Testis (tissue), 5 donors: ENCODE data around the gene SLC11A2. TPM values are rescaled to one million over a fixed set of nuclear protein-coding genes. Genes with fewer than 3 reads are reported as not detected.

Experiments
- DNase-seq: peaks from one replicate; pipeline ENCODE4 v3.0.0-alpha.2; 2019
- H3K27ac ChIP-seq, 2 donors: fragments of 200-600 bp; sonication (generic); one replicate each; pipeline ENCODE4 v1.5.1; 2019
- H3K27me3 ChIP-seq: fragments of 200-600 bp; sonication (generic); one replicate; pipeline ENCODE4 v1.5.1; 2019
- H3K36me3 ChIP-seq: fragments of 200-600 bp; sonication (generic); one replicate; pipeline ENCODE4 v1.5.1; 2017; ENCODE audit warnings: low read depth; ENCODE audit errors: missing control alignments
- H3K4me1 ChIP-seq: fragments of 200-600 bp; sonication (generic); one replicate; pipeline ENCODE4 v1.5.1; 2019
- H3K4me3 ChIP-seq, 2 donors: fragments of 200-600 bp; sonication (generic); one replicate each; pipeline ENCODE4 v1.5.1; 2017 to 2019
- H3K9me3 ChIP-seq: fragments of 200-600 bp; sonication (generic); one replicate; pipeline ENCODE4 v1.5.1; 2017
- CTCF ChIP-seq, 3 experiments: fragments of 450-650 bp in 2 of 3; fragments of 200-600 bp in 1 of 3; sonication (generic) in 1 of 3; IDR thresholded peaks; one replicate each; pipeline ENCODE4 v1.5.1; 2016 to 2019; ENCODE audit warnings: antibody characterized with exemption in 3 of 3, mild to moderate bottlenecking in 2 of 3, moderate library complexity in 1 of 3
- POLR2A ChIP-seq: fragments of 450-650 bp; IDR thresholded peaks from one replicate; pipeline ENCODE4 v1.6.1; 2017; ENCODE audit warnings: antibody characterized with exemption, mild to moderate bottlenecking, moderate library complexity
- whole genome bisulfite sequencing, 2 donors: methylation state at CpG; one replicate each; pipeline ENCODE4 v1.1.5; 2018; 5-methylcytosine and 5-hydroxymethylcytosine counted together
- intact Hi-C: fragments of 100-400 bp; cut with DNase I; formaldehyde crosslinking; loops from one replicate; pipeline ENCODE4 v1.15.1; 2023; ENCODE audit warnings: low total_unique reads
- long read RNA-seq, 2 donors: transcript quantifications; one replicate each; lab custom pipeline, GENCODE V29; 2026
- polyA plus RNA-seq: library from polyadenylated mRNA; stranded (reverse); fragments of 350-450 nt; fragmentation: Illumina TruSeq; extraction: RNeasy Lipid Tissue Mini Kit (QIAGEN cat#74804); gene quantifications from one replicate; pipeline ENCODE4 v1.2.3, GENCODE V29; 2014; ENCODE audit warnings: low read depth, low replicate concordance; ENCODE audit not compliant: insufficient read depth
- total RNA-seq, 2 donors: library from RNA; depleted of rRNA; stranded (reverse); fragments of >200 nt; gene quantifications; one replicate each; pipeline ENCODE4 v1.2.3, GENCODE V29; 2016

SLC11A2 gene
- total RNA-seq = 10 to 100 TPM; 63.4 to 66.5 TPM
- 42.9 TPM for polyA plus RNA-seq
- long read RNA-seq, donor 1, full-length matches to known transcripts = 4 of 4 reads
- long read RNA-seq, donor 1, partial matches to known transcripts = 0 of 4 reads
- long read RNA-seq, donor 1, other reads (novel, unspliced or antisense) = 0 of 4 reads
- long read RNA-seq, donor 2, full-length matches to known transcripts = 3 of 3 reads
- long read RNA-seq, donor 2, partial matches to known transcripts = 0 of 3 reads
- long read RNA-seq, donor 2, other reads (novel, unspliced or antisense) = 0 of 3 reads

GRCh38 chr12:51025836-51026638, at the start of gene SLC11A2:
Gene SLC11A2 (minus strand): TSS chr12:51026384. CDS start chr12:51010728, 15,656 bp downstream.
- H3K4me3 ChIP-seq = peak within 1 kb of the TSS; percentile 83 to 93
- TF ChIP-seq POLR2A = no peak
- TF ChIP-seq CTCF (IDR thresholded peaks at IDR 0.05) = peak in 1 of 3 experiments; percentile 23
- H3K36me3 ChIP-seq = no peaks in the 10 kb centered on the region
- no peaks in the 10 kb centered on the region for H3K27me3 ChIP-seq
- peaks cover 16% of the 10 kb centered on the region for H3K4me1 ChIP-seq
- no peaks in the 10 kb centered on the region for H3K9me3 ChIP-seq
- peak within 1 kb of the TSS; percentile 95 to 98 for H3K27ac ChIP-seq
- peak; percentile 98 for DNase-seq
- intact Hi-C loops = loop anchor here (2.0 kb wide), 1 partner anchor 25 kb away; no protein-coding TSS in a partner anchor
- WGBS, 2 donors = 0% methylated on average over 22 to 44 of the region's 74 CpGs

- 84 to 86% methylated on average over 5 of the region's 5 CpGs for WGBS, 2 donors
- H3K27ac ChIP-seq = no peak overlapping the region
- no peak for DNase-seq
Observed at GRCh38 chr12:51075390-51075789, 49.2 kb upstream of the SLC11A2 start.

GRCh38 chr12:51071663-51072062, 45.5 kb upstream of the SLC11A2 start:
- H3K27ac ChIP-seq = no peak overlapping the region

More at GRCh38 chr12:51075390-51075789, 49.2 kb upstream of the SLC11A2 start:
- intact Hi-C loops = no loop called here
- no peaks in the 10 kb centered on the region for H3K27me3 ChIP-seq
- no peak overlapping the region for H3K4me3 ChIP-seq
- TF ChIP-seq CTCF (IDR thresholded peaks at IDR 0.05) (no peak), POLR2A (no peak)
- H3K36me3 ChIP-seq = no peaks in the 10 kb centered on the region
- no peaks in the 10 kb centered on the region for H3K9me3 ChIP-seq
- peaks cover 28% of the 10 kb centered on the region for H3K4me1 ChIP-seq

DNA sequence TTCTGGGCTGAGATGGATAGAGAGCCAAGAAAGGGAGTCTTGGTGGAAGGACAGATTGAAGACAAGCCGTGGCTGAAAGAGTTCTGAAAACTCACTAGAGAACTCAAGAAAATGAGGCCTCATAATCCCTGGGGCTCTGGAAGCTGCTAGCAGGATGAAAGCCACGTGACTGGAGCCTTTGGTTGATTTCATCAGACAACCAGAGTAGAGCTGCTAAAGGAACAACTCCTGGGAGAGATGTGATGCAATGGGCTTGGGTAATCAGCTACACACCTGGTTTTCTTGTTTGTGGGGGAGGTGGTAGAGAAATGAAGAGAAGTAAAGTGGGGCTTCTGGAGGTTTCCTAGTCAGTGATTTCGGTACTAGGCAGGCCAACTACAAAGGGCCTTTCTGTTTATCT, 43.8 kb upstream of the SLC11A2 start:
- intact Hi-C loops = no loop called here
- Histone ChIP-seq H3K36me3 (no peaks in the 10 kb centered on the region), H3K4me1 (no peaks in the 10 kb centered on the region), H3K4me3 (no peak overlapping the region), H3K27ac (no peak overlapping the region), H3K9me3 (no peaks in the 10 kb centered on the region), H3K27me3 (no peaks in the 10 kb centered on the region)
- 89 to 91% methylated on average over 3 of the region's 3 CpGs for WGBS, 2 donors
- no peak for DNase-seq
- TF ChIP-seq POLR2A = no peak
- TF ChIP-seq CTCF (IDR thresholded peaks at IDR 0.05) = no peak

More at GRCh38 chr12:51071663-51072062, 45.5 kb upstream of the SLC11A2 start:
- TF ChIP-seq POLR2A = no peak
- TF ChIP-seq CTCF (IDR thresholded peaks at IDR 0.05) = no peak
- peaks cover 10% of the 10 kb centered on the region for H3K4me1 ChIP-seq
- H3K27me3 ChIP-seq = no peaks in the 10 kb centered on the region
- no peak for DNase-seq
- 86 to 89% methylated on average over 2 of the region's 2 CpGs for WGBS, 2 donors
- no peak overlapping the region for H3K4me3 ChIP-seq
- intact Hi-C loops = no loop called here
- H3K36me3 ChIP-seq = no peaks in the 10 kb centered on the region
- no peaks in the 10 kb centered on the region for H3K9me3 ChIP-seq
